Activated T-cell treated with anti-CD3 and anti-CD28 coated beads, Interleukin-2, amount 50 U/mL, for 4 hours (primary cell): ENCODE data around the gene IPCEF1. TPM values are rescaled to one million over a fixed set of nuclear protein-coding genes. Genes with fewer than 3 reads are reported as not detected.

Experiments used
- ATAC-seq, 2 donors: fragments of 200-7000 bp; cut with Tn5 transposase; one replicate each; pipeline ENCODE4 v1.10.0; 2021
- DNase-seq: peaks from one replicate; pipeline ENCODE4 v3.0.0-alpha.2; 2020
- H3K27me3 Mint-ChIP-seq: one replicate; pipeline ENCODE4 v1.8.0; 2021; ENCODE audit warnings: low read depth, mixed read lengths
- H3K36me3 Mint-ChIP-seq: one replicate; pipeline ENCODE4 v1.8.0; 2022; ENCODE audit warnings: mixed read lengths; ENCODE audit not compliant: insufficient read depth
- H3K4me1 Mint-ChIP-seq: one replicate; pipeline ENCODE4 v1.8.0; 2021; ENCODE audit warnings: low read depth, mixed read lengths
- H3K4me3 Mint-ChIP-seq: one replicate; pipeline ENCODE4 v1.8.0; 2021; ENCODE audit warnings: mild to moderate bottlenecking, moderate library complexity, mixed read lengths
- H3K9me3 Mint-ChIP-seq: one replicate; pipeline ENCODE4 v1.8.0; 2021; ENCODE audit warnings: mixed read lengths
- total RNA-seq, 3 donors: library from RNA; stranded (reverse); gene quantifications; one replicate each; pipeline ENCODE4 v1.2.1, GENCODE V29; 2021

IPCEF1 gene
- total RNA-seq, 3 donors from 2014 or later = 7.5 to 13.5 (median 9.7) TPM

GRCh38 chr6:154164397-154164796, 192.2 kb downstream of the IPCEF1 start:
- Mint-ChIP-seq H3K36me3 (peaks cover 35% of the 10 kb centered on the region), H3K4me3 (peak overlapping the region; percentile 0), H3K9me3 (no peaks in the 10 kb centered on the region), H3K27me3 (no peaks in the 10 kb centered on the region), H3K4me1 (peaks cover 43% of the 10 kb centered on the region)
- ATAC-seq (no peak), DNase-seq (no peak)

DNA sequence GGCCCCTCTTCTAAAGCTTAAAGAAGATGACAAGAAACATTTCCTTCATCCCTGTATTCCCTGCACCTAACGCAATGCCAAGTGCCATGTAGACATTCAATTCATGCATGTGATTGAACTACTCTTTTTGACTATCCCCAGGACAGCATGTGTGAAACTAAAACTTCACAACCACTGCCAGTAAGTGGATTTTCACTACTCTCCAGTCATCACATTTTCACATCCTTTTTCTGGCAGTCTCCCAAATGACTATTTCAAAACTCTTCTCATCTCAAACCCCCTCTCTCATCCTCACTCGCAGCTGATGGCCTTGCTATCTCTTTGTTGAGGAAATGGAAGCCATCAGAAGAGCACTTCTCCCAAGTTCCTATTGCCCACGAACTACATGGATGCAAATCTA, 194.9 kb downstream of the IPCEF1 start:
- Mint-ChIP-seq H3K9me3 (no peaks in the 10 kb centered on the region), H3K4me3 (no peak overlapping the region), H3K4me1 (peaks cover 52% of the 10 kb centered on the region), H3K36me3 (peaks cover 33% of the 10 kb centered on the region), H3K27me3 (no peaks in the 10 kb centered on the region)
- no peak for DNase-seq
- peak; percentile 61 to 63 for ATAC-seq

DNA sequence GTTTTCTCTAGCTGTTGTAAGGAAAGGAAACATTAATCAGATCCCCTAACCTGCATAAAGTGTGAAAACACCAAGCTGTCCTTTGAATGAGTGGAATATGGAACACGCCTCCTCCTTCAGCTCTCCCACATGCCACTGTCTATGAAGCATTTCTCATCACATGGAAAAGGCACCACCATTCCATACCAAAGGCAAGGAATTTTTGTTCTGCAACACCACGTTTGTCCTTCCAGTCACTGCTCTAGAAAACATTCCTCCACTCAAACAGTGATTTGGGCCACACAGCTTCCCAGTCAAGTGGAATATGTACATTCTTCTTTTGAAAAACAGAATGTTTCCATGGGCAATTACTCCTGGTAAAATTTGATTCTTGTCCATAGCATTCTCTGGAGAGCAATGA, 197.5 kb downstream of the IPCEF1 start:
- ATAC-seq (no peak), DNase-seq (no peak)
- H3K4me3 Mint-ChIP-seq = no peak overlapping the region
- no peaks in the 10 kb centered on the region for H3K9me3 Mint-ChIP-seq
- peaks cover 54% of the 10 kb centered on the region for H3K4me1 Mint-ChIP-seq
- H3K36me3 Mint-ChIP-seq = peaks cover 18% of the 10 kb centered on the region
- H3K27me3 Mint-ChIP-seq = no peaks in the 10 kb centered on the region

GRCh38 chr6:154157706-154158105, 198.9 kb downstream of the IPCEF1 start:
- H3K4me1 Mint-ChIP-seq = peaks cover 56% of the 10 kb centered on the region
- no peaks in the 10 kb centered on the region for H3K9me3 Mint-ChIP-seq
- H3K36me3 Mint-ChIP-seq = peaks cover 18% of the 10 kb centered on the region
- ATAC-seq = no peak
- no peak for DNase-seq
- no peaks in the 10 kb centered on the region for H3K27me3 Mint-ChIP-seq
- H3K4me3 Mint-ChIP-seq = peak overlapping the region; percentile 74

DNA sequence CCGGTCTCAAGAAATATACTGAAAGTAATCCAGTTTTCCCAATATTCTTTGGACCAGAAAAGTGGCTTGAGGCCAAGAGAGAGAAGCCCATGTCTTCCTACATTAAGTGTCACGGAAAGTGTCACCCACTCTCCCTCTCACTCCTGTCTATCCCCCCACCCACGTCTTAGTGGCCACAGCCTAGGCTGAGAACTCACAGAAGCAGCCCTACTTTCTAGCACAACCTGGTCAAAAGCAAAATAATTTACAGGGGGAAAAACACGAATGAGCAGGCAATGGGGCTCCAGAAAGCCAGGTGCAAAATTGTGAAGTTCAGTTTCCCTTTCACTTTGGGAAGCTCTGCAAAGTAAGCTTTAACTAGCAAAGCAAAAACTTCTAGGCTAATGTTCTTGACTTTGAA, 199.5 kb downstream of the IPCEF1 start:
- ATAC-seq (peak; percentile 45 to 50), DNase-seq (no peak)
- Mint-ChIP-seq H3K9me3 (no peaks in the 10 kb centered on the region), H3K4me1 (peaks cover 58% of the 10 kb centered on the region), H3K4me3 (peak overlapping the region; percentile 74), H3K27me3 (no peaks in the 10 kb centered on the region), H3K36me3 (peaks cover 18% of the 10 kb centered on the region)

DNA sequence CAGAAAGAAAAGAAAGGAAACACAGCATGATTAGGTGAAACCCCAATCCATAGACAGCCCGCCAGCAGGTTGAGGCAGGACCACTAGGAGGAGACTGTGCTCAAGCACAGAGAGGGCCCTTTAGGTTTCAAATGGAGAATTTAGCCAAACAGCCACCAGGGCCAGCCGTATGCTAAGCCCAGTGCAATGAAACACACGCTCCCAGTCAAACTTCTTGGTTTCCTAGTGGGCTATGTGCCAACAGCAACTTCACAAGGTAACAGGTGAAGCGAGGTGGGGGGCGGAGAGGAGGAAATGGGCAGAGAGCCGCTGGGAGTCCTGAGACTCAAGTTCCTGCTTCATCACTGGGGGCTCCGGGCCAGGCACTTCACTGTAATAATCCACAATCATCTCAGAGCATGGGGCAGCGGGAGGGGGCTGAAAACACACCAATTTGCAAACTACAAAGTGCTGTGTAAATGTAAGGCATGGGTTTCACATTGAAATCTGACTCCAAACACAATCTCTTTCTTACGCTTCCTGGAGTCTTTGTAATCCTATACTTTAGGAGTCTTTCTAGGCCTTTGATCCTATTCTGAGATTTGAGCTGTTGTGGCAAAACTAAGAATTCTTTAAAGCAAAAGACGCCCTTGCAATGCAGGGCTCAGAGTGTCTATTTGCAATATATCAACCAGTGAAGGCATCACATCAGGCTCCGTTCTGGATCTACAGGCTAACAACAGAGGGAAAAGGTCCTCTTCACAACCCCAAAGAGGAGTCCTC, 200.3 kb downstream of the IPCEF1 start:
- H3K4me1 Mint-ChIP-seq = peaks cover 58% of the 10 kb centered on the region
- ATAC-seq = peak; percentile 91 to 92
- DNase-seq = peak; percentile 60
- H3K9me3 Mint-ChIP-seq = no peaks in the 10 kb centered on the region
- peak overlapping the region; percentile 74 for H3K4me3 Mint-ChIP-seq
- peaks cover 18% of the 10 kb centered on the region for H3K36me3 Mint-ChIP-seq
- H3K27me3 Mint-ChIP-seq = no peaks in the 10 kb centered on the region

GRCh38 chr6:154154389-154154967, 202.1 kb downstream of the IPCEF1 start:
- Mint-ChIP-seq H3K4me1 (peaks cover 48% of the 10 kb centered on the region), H3K36me3 (peaks cover 9% of the 10 kb centered on the region), H3K27me3 (no peaks in the 10 kb centered on the region), H3K9me3 (no peaks in the 10 kb centered on the region), H3K4me3 (no peak overlapping the region)
- DNase-seq (peak; percentile 66), ATAC-seq (no peak)

- ATAC-seq (no peak), DNase-seq (no peak)
- Mint-ChIP-seq H3K36me3 (no peaks in the 10 kb centered on the region), H3K27me3 (peaks cover 3% of the 10 kb centered on the region), H3K9me3 (no peaks in the 10 kb centered on the region), H3K4me1 (peaks cover 2% of the 10 kb centered on the region), H3K4me3 (no peak overlapping the region)
Measured at GRCh38 chr6:154143753-154144152, 212.8 kb downstream of the IPCEF1 start.

GRCh38 chr6:154140743-154141142, 215.9 kb downstream of the IPCEF1 start:
- H3K9me3 Mint-ChIP-seq = no peaks in the 10 kb centered on the region
- H3K36me3 Mint-ChIP-seq = no peaks in the 10 kb centered on the region
- H3K27me3 Mint-ChIP-seq = peaks cover 3% of the 10 kb centered on the region
- no peak for DNase-seq
- ATAC-seq = no peak
- peaks cover 2% of the 10 kb centered on the region for H3K4me1 Mint-ChIP-seq
- H3K4me3 Mint-ChIP-seq = no peak overlapping the region

- DNase-seq (no peak), ATAC-seq (peak in 1 of 2 donors; percentile 35)
- Mint-ChIP-seq H3K27me3 (peaks cover 3% of the 10 kb centered on the region), H3K4me1 (peaks cover 2% of the 10 kb centered on the region), H3K4me3 (no peak overlapping the region), H3K36me3 (no peaks in the 10 kb centered on the region), H3K9me3 (no peaks in the 10 kb centered on the region)
Measured at GRCh38 chr6:154139892-154140291, 216.7 kb downstream of the IPCEF1 start.

DNA sequence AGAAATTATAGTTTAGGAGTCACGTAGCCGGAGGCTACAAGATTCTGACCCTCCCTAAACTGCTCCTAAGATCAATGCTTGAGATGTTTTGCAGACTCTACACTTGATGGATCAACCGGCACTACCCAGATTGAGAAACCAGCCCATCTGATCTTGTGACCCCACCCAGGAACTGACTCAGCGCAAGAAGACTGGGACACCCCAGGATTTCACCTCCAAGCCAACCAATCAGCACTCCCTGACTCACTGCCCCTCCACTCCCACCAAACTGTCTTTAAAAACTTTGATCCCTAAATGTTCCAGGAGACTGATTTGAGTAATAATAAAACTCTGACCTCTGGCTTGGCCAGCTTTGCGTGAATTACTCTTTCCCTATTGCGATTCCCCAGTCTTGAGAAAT, 217.8 kb downstream of the IPCEF1 start:
- no peaks in the 10 kb centered on the region for H3K36me3 Mint-ChIP-seq
- no peak for DNase-seq
- H3K4me3 Mint-ChIP-seq = no peak overlapping the region
- H3K4me1 Mint-ChIP-seq = peaks cover 2% of the 10 kb centered on the region
- H3K27me3 Mint-ChIP-seq = peaks cover 3% of the 10 kb centered on the region
- no peaks in the 10 kb centered on the region for H3K9me3 Mint-ChIP-seq
- ATAC-seq = no peak

DNA sequence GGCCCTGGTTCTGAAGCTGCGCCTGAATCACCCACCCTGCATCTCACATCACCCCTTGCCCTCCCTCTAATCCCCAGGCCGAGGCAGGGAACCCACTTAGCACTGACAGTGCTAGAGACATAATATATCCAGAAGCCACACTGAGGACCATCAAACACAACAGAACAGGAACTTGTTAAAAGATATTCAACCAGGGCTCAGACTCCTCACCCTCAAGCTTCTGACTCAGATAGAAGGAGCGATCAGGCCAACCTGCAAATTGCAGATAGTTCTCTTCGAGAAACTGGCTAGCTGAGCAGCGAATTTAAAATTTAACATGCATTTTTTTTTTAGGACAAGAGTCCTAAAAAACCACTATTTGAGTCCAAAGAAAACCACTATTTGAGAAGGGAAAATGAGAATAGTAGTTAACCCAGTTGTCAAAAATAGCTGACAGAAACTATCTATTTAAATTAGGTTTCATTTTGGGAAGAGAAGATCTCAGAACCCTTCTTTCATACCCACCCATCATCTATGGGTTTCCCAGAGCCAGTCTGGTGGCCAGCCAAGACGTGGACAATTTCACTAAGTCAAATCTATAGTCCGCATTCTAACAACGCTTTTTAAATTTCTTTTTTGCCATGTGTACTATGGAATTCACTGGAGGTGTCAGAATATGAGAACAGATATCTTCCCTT, 222.0 kb downstream of the IPCEF1 start:
- ATAC-seq = no peak
- no peak for DNase-seq
- H3K4me1 Mint-ChIP-seq = no peaks in the 10 kb centered on the region

DNA sequence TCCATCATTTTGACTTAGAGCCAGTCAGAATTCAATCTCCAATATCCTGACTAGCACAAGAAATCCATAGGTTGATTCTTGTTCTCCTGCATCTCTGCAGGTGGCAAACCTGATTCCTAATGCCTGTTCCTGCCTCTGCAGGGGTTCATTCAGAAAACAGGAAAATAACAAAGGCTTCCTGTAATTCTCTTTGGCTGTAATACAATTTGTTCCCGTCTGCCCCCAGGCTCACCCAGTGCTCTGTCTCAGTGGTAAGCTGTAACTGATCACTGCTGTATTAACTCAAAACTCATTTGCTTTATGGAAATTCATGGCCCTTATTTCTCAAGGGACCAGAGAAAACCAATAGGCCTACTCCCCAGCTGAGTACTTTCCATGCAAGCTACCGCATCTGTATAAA, 228.9 kb downstream of the IPCEF1 start:
- Mint-ChIP-seq H3K4me1 (no peaks in the 10 kb centered on the region), H3K4me3 (no peak overlapping the region), H3K36me3 (no peaks in the 10 kb centered on the region), H3K9me3 (no peaks in the 10 kb centered on the region), H3K27me3 (peaks cover 4% of the 10 kb centered on the region)
- DNase-seq (no peak), ATAC-seq (no peak)

More for the DNA sequence above, 222.0 kb downstream of the IPCEF1 start:
- peaks cover 5% of the 10 kb centered on the region for H3K27me3 Mint-ChIP-seq
- no peaks in the 10 kb centered on the region for H3K9me3 Mint-ChIP-seq
- H3K4me3 Mint-ChIP-seq = no peak overlapping the region
- H3K36me3 Mint-ChIP-seq = no peaks in the 10 kb centered on the region

DNA sequence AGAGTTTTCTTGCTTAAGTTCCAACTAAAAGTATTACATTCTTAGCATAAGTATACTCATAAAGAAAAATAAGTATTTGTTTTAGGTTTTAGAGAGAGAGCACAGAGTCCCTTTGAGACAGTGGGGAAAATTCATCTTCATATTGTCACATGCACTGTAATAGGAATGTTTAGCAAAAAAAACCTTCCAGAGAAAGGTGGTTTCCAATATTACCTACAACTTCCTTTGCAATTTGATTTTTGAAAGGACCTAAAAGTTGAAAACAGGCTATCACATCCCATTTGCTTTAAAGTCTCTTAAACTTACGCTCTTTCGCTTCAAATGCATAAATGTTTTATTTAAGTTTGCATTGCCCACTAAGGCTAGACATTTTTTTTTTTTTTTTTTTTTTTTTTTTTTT, 231.2 kb downstream of the IPCEF1 start:
- ATAC-seq (no peak), DNase-seq (no peak)
- Mint-ChIP-seq H3K4me1 (no peaks in the 10 kb centered on the region), H3K36me3 (no peaks in the 10 kb centered on the region), H3K4me3 (no peak overlapping the region), H3K9me3 (no peaks in the 10 kb centered on the region), H3K27me3 (peaks cover 2% of the 10 kb centered on the region)
